Ishikawa (cell line): Measurements from ENCODE around the gene GCNA.

ENCODE experiments used
- CEBPB ChIP-seq: IDR thresholded peaks from 2 replicates; pipeline ENCODE4 v1.6.1; 2012
- CREB1 ChIP-seq: IDR thresholded peaks from 2 replicates; pipeline ENCODE4 v1.6.1; 2012; ENCODE audit warnings: low read depth
- EGR1 ChIP-seq: IDR thresholded peaks from 2 replicates; pipeline ENCODE4 v1.6.1; 2012
- EP300 ChIP-seq: IDR thresholded peaks from 2 replicates; pipeline ENCODE4 v1.6.1; 2012; ENCODE audit warnings: borderline replicate concordance
- FOXM1 ChIP-seq: IDR thresholded peaks from 2 replicates; pipeline ENCODE4 v1.6.1; 2012; ENCODE audit warnings: low read depth, borderline replicate concordance
- MAX ChIP-seq: IDR thresholded peaks from 2 replicates; pipeline ENCODE4 v1.6.1; 2012
- NFIC ChIP-seq: IDR thresholded peaks from 2 replicates; pipeline ENCODE4 v1.6.1; 2012
- RAD21 ChIP-seq: IDR thresholded peaks from 2 replicates; pipeline ENCODE4 v1.6.1; 2012; ENCODE audit warnings: low read depth
- REST ChIP-seq: IDR thresholded peaks from 2 replicates; pipeline ENCODE4 v1.6.1; 2012; ENCODE audit warnings: low read depth, mild to moderate bottlenecking
- TAF1 ChIP-seq: IDR thresholded peaks from 2 replicates; pipeline ENCODE4 v1.6.1; 2012; ENCODE audit warnings: low read depth, mild to moderate bottlenecking
- TCF12 ChIP-seq: IDR thresholded peaks from 2 replicates; pipeline ENCODE4 v1.6.1; 2012; ENCODE audit warnings: low read depth
- TEAD4 ChIP-seq: IDR thresholded peaks from 2 replicates; pipeline ENCODE4 v1.6.1; 2012
- USF1 ChIP-seq: IDR thresholded peaks from 2 replicates; pipeline ENCODE4 v1.6.1; 2012
- YY1 ChIP-seq: IDR thresholded peaks from 2 replicates; pipeline ENCODE4 v1.6.1; 2012; ENCODE audit warnings: low read depth
- ZBTB7A ChIP-seq: IDR thresholded peaks from 2 replicates; pipeline ENCODE4 v1.6.1; 2012; ENCODE audit warnings: low read depth

The GCNA gene

GRCh38 chrX:71533851-71534561 is 44.2 kb upstream of the GCNA start:
- TF ChIP-seq MAX = no peak

GRCh38 chrX:71534773-71535544 is 43.3 kb upstream of the GCNA start:
- no peak for TF ChIP-seq YY1
- no peak for TF ChIP-seq USF1
- no peak for TF ChIP-seq EP300
- no peak for TF ChIP-seq REST
- no peak for TF ChIP-seq ZBTB7A
- TF ChIP-seq RAD21 = no peak
- no peak for TF ChIP-seq MAX
- TF ChIP-seq TAF1 = no peak
- no peak for TF ChIP-seq CREB1
- TF ChIP-seq FOXM1 = no peak
- TF ChIP-seq EGR1 = no peak
- no peak for TF ChIP-seq NFIC

GRCh38 chrX:71536285-71536684 is 42.0 kb upstream of the GCNA start:
- TF ChIP-seq YY1 (no peak), USF1 (no peak), RAD21 (no peak), EP300 (no peak), MAX (no peak), FOXM1 (no peak), EGR1 (no peak), TEAD4 (no peak), ZBTB7A (no peak)

- TF ChIP-seq REST = no peak
- TF ChIP-seq TCF12 = no peak
These were observed 40.5 kb upstream of the GCNA start for GRCh38 chrX:71537743-71538142.

GRCh38 chrX:71540801-71541200 is 37.4 kb upstream of the GCNA start:
- TF ChIP-seq CREB1 = no peak
- TF ChIP-seq RAD21 = no peak
- no peak for TF ChIP-seq TAF1
- TF ChIP-seq EGR1 = no peak
- TF ChIP-seq FOXM1 = no peak
- TF ChIP-seq EP300 = no peak
- no peak for TF ChIP-seq TCF12
- TF ChIP-seq TEAD4 = no peak
- TF ChIP-seq CEBPB = no peak
- no peak for TF ChIP-seq ZBTB7A

GRCh38 chrX:71541210-71542022 is 36.8 kb upstream of the GCNA start:
- no peak for TF ChIP-seq NFIC
- no peak for TF ChIP-seq RAD21
- no peak for TF ChIP-seq TAF1
- no peak for TF ChIP-seq REST
- TF ChIP-seq YY1 = no peak
